Spinal cord (tissue), 10 donors: ENCODE results near the gene POF1B. TPM values are rescaled to one million over a fixed set of nuclear protein-coding genes. Genes with fewer than 3 reads are reported as not detected.
"Not testable (repeated sequence)": the region's sequence is repeated elsewhere in the genome, so short reads cannot be mapped to it uniquely, and the experiment has no call there.

ENCODE experiments used
- DNase-seq, 6 donors: peaks; one replicate each; pipeline versions ENCODE4 v3.0.0 to v3.0.0-alpha.2; 2013 to 2015; ENCODE audit warnings: low spot score in 6 of 6, low read depth in 4 of 6
- H3K27ac ChIP-seq: one replicate; pipeline ENCODE4 v1.5.1; 2013; ENCODE audit warnings: low read depth, low read length, control low read depth
- H3K27me3 ChIP-seq: one replicate; pipeline ENCODE4 v1.6.1; 2013; ENCODE audit warnings: low read length; ENCODE audit not compliant: control insufficient read depth, insufficient read depth
- H3K36me3 ChIP-seq: one replicate; pipeline ENCODE4 v1.6.1; 2013; ENCODE audit warnings: low read length; ENCODE audit not compliant: control insufficient read depth, insufficient read depth
- H3K4me1 ChIP-seq: one replicate; pipeline ENCODE4 v1.6.1; 2013; ENCODE audit warnings: low read length; ENCODE audit not compliant: control insufficient read depth, insufficient read depth
- H3K4me3 ChIP-seq: one replicate; pipeline ENCODE4 v1.5.1; 2013; ENCODE audit warnings: low read depth, low read length, control low read depth
- H3K9me3 ChIP-seq: one replicate; pipeline ENCODE4 v1.6.1; 2013; ENCODE audit warnings: low read length; ENCODE audit not compliant: control insufficient read depth, insufficient read depth
- WGBS: methylation state at CpG from one replicate; pipeline ENCODE4 v1.1.5; 2013; ENCODE audit warnings: missing lambda C conversion rate; ENCODE audit not compliant: insufficient coverage; 5-methylcytosine and 5-hydroxymethylcytosine counted together
- polyA plus RNA-seq, 2 donors: library from polyadenylated mRNA; unstranded; fragments of 120-200 nt; gene quantifications; one replicate each; pipeline ENCODE4 v1.2.1, GENCODE V29; 2013; ENCODE audit not compliant: insufficient read length in 2 of 2
- total RNA-seq, 2 donors: library from RNA; depleted of rRNA in 1 of 2; stranded (reverse); fragments of 120-200 nt in 1 of 2; fragments of >200 nt in 1 of 2; gene quantifications; one replicate each; pipeline versions ENCODE4 v1.2.3 to v1.2.4, GENCODE V29; 2013 to 2014
- donor health status: healthy.

Gene POF1B
- total and polyA plus RNA-seq, 4 donors: 0.11 to 0.20 (median 0.14) TPM

DNA sequence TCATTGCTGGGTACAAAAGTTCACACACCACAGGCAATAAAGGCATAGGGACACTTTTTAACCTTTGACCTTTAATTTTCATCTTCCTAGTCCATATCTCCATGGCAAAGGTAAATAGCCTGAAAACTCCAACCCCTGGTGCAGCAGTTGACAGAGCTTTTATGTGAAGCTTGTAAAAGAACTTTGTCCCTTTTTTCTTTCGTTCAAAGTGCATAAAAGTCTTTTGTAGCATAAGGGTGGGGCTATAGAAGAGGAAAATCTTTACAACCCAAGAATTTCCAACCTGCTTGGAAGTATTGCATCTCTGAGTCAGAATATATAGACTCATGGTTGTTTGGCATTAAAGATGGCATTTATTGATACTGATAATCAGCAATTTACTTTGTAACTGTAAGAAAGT, 20.4 kb downstream of the POF1B start:
- H3K36me3 ChIP-seq: no peaks in the 10 kb centered on the region
- no peak overlapping the region for H3K27ac ChIP-seq
- no peaks in the 10 kb centered on the region for H3K4me1 ChIP-seq
- H3K27me3 ChIP-seq: no peaks in the 10 kb centered on the region
- no peak for DNase-seq
- no CpG with 5 or more reads among the region's 1 CpG for WGBS
- H3K9me3 ChIP-seq: no peaks in the 10 kb centered on the region
- H3K4me3 ChIP-seq: no peak overlapping the region

DNA sequence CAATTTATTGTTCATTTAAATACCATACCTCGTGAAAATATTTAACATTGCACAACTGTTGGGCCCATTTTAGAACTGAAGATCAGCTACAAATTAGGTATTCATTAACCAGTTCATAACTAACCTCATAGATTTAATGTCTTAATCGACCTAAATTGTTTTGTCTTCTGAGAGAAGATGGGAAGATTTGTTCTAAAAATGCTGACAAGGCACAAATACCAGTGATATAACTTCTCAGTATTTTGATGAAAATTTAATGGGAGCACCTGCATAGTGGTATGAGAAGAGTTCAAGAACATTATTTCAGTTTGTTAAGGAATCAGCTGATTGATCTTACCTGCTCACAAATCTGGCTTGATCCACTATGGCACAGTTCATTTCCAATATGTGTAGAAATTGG, 33.9 kb downstream of the POF1B start:
- H3K9me3 ChIP-seq: no peaks in the 10 kb centered on the region
- no peak for DNase-seq
- H3K36me3 ChIP-seq: no peaks in the 10 kb centered on the region
- H3K27ac ChIP-seq: no peak overlapping the region
- no peak overlapping the region for H3K4me3 ChIP-seq
- no peaks in the 10 kb centered on the region for H3K4me1 ChIP-seq
- no peaks in the 10 kb centered on the region for H3K27me3 ChIP-seq
- no CpG with 5 or more reads among the region's 2 CpGs for WGBS

DNA sequence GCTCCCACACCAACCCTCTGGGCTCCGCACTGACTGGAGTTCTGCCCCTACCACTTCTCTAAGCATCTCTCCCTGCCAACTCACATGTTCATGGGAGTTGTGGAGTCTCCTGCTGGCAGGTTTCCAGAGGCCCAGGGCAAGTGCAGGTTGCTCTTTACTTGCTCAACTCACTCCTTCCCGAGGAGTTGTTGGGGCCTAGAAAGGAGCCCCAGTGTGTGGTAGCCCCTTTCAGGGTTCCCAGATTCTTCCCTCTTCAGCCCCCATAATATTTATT, 52.5 kb downstream of the POF1B start:
- H3K4me3 ChIP-seq: no peak overlapping the region
- H3K27me3 ChIP-seq: no peaks in the 10 kb centered on the region
- H3K36me3 ChIP-seq: no peaks in the 10 kb centered on the region
- no peak for DNase-seq
- H3K27ac ChIP-seq: no peak overlapping the region
- peaks cover 1% of the 10 kb centered on the region for H3K9me3 ChIP-seq
- no peaks in the 10 kb centered on the region for H3K4me1 ChIP-seq
- no CpG with 5 or more reads among the region's 2 CpGs for WGBS

DNA sequence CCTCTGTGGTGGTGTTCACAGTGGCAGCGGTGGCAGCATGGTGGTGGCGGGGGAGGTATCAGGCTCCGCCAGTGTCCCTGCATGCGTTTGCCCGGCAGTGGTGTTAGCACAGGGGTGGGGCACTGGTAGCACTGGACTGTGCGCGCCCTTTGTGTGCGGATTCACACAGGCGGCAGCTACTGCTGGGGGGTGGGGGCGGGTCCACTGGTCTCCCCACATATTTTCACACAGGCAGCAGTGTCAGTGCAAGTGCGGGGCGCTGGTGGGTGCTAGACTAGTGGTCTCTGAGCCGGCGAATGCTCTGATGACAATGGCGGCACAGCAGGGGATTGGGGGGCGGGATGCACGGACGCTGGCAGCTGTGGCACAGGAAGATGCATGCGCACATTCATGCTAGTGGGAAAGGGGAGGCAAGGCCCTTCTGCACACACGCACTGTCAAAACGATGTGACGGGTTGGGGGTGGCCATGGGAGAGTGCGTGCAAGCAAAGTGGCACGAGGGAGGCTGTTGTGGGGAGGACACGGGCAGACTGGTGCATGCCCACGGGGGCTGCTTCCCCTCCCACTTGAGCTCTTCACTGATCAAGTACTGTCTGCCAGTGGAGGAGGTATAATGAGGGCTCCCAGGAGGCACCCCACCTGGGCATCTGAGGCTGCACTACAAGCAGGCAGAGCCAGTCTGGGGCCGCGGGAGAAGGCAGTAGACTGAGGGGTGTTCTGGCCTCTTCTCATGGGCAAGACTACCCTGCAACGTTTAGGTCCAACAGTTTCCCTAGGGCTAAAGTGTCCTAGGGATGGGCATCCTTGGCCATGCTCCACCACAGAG, 53.0 kb downstream of the POF1B start:
- no peaks in the 10 kb centered on the region for H3K36me3 ChIP-seq
- peaks cover 1% of the 10 kb centered on the region for H3K9me3 ChIP-seq
- no peaks in the 10 kb centered on the region for H3K4me1 ChIP-seq
- no peak overlapping the region for H3K27ac ChIP-seq
- no peaks in the 10 kb centered on the region for H3K27me3 ChIP-seq
- no peak overlapping the region for H3K4me3 ChIP-seq
- no peak for DNase-seq
- WGBS: 75% methylated on average over 21 of the region's 29 CpGs

DNA sequence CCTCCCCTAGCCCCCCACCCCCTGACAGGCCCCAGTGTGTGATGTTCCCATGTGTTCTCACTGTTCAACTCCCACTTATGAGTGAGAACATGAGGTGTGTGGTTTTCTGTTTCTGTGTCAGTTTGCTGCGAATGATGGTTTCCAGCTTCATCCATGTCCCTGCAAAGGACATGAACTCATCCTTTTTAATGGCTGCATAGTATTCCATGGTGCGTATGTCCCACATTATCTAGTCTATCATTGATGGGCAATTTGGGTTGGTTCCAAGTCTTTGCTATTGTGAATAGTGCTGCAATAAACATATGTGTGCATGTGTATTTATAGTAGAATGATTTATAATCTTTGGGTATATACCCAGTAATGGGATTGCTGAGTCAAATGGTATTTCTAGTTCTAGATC, 68.1 kb downstream of the POF1B start:
- not testable (repeated sequence) for H3K4me3 ChIP-seq, DNase-seq, H3K9me3 ChIP-seq, H3K4me1 ChIP-seq, H3K36me3 ChIP-seq, H3K27ac ChIP-seq, H3K27me3 ChIP-seq
- WGBS: no CpG with 5 or more reads among the region's 2 CpGs

DNA sequence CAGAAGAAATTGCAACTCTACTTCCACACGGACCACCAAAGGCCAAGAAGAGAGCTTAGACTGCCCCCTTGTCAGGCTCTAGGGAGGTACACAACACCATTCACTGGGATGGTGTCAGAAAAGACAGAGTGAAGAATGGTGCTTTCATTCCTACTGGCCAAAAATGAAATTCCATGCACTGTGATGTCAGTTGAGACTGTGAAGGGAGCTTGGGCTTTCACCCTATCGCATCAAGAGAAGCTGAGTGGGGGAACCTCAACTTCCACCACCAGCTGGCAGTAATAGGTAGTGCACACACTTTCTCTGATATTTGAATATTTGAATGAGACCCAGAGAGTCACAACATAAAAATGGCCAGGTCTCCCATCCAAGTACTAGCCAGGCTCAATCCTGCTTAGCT, 69.7 kb downstream of the POF1B start:
- no peak for DNase-seq
- H3K27ac ChIP-seq: no peak overlapping the region
- WGBS: 100% methylated on average over 1 of the region's 2 CpGs
- no peaks in the 10 kb centered on the region for H3K9me3 ChIP-seq
- no peaks in the 10 kb centered on the region for H3K4me1 ChIP-seq
- H3K36me3 ChIP-seq: no peaks in the 10 kb centered on the region
- H3K4me3 ChIP-seq: no peak overlapping the region
- H3K27me3 ChIP-seq: no peaks in the 10 kb centered on the region

DNA sequence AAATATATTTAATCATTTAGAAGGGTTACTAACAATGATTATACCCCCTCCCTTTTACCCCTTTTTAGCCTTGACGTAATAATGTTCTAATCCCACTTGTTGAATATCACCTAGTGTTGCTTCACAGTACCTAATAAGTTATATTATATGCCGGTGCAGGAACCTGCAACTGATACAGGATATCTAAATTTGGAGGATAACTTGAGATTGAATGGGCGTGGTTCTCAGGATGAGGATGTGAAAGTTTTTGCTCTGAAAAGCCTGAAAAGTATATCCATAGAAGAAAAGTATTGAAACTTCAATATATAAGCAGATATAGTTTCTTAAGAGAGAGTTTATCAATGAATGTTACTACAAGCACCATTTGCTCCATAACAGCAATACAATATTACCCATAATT, 75.9 kb downstream of the POF1B start:
- H3K27me3 ChIP-seq: no peaks in the 10 kb centered on the region
- no peaks in the 10 kb centered on the region for H3K9me3 ChIP-seq
- no peak overlapping the region for H3K4me3 ChIP-seq
- H3K4me1 ChIP-seq: no peaks in the 10 kb centered on the region
- DNase-seq: no peak
- H3K36me3 ChIP-seq: no peaks in the 10 kb centered on the region
- WGBS: no CpG with 5 or more reads among the region's 3 CpGs
- no peak overlapping the region for H3K27ac ChIP-seq

DNA sequence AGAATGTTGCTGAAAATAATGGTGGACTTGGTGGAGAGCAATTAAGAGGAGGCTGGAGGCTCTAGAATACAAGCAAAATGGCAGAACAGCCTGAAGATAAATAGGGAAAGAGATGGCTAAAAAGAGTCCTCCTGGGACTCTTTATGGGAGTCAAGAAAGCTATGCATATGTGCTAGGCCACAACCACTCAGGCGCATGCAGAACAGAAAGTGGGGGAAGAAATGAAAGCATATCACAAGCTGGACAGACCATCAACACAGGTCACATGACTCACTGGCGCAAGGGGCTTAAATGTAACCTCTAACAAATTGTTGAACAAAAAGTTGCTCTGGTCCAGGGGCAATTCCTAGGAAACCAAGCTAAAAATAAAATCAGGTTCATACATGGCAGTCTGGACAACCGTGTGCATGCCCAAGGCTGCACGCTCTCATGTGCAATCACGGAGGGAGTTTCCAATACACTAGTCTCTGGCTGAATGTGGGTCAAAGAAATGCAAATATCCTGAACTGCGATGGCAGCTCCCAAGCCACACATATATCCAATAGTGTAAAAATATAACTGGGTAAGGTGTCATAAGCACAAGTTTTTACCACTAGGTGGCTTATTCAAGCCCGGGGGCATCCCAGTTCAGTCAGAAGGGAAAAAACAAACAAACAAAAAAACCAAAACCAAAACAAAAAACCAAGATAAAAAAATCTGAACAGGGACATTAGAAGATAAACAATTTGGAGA, 90.3 kb downstream of the POF1B start:
- H3K9me3 ChIP-seq: peaks cover 4% of the 10 kb centered on the region
- no peak for DNase-seq
- H3K27me3 ChIP-seq: no peaks in the 10 kb centered on the region
- no peaks in the 10 kb centered on the region for H3K4me1 ChIP-seq
- H3K36me3 ChIP-seq: no peaks in the 10 kb centered on the region
- WGBS: 93% methylated on average over 3 of the region's 7 CpGs
- no peak overlapping the region for H3K27ac ChIP-seq
- no peak overlapping the region for H3K4me3 ChIP-seq

DNA sequence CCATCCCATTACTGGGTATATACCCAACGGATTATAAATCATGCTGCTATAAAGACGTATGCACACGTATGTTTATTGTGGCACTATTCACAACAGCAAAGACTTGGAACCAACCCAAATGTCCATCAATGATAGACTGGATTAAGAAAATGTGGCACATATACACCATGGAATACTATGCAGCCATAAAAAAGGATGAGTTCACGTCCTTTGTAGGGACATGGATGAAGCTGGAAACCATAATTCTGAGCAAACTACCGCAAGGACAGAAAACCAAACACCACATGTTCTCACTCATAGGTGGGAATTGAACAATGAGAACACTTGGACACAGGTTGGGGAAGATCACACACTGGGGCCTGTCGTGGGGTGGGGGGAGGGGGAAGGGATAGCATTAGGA, 94.2 kb downstream of the POF1B start:
- not testable (repeated sequence) for H3K27ac ChIP-seq, H3K27me3 ChIP-seq, DNase-seq, H3K9me3 ChIP-seq, H3K36me3 ChIP-seq, H3K4me3 ChIP-seq, H3K4me1 ChIP-seq
- no CpG with 5 or more reads among the region's 6 CpGs for WGBS
